H9 (cell line): Measurements from ENCODE around the gene NOD1. TPM values are rescaled to one million over a fixed set of nuclear protein-coding genes. Genes with fewer than 3 reads are reported as not detected.
A peak's percentile ranks its signal among the peaks of the same experiment; 100 is the strongest.

ENCODE experiments used
- DNase-seq: peaks from one replicate; pipeline ENCODE4 v3.0.0-alpha.2; 2017
- H2AFZ ChIP-seq: one replicate; pipeline ENCODE4 v1.6.1; 2013; ENCODE audit warnings: mild to moderate bottlenecking, low read length, control low read depth, moderate library complexity
- H2AK5ac ChIP-seq: 2 replicates; pipeline ENCODE4 v1.6.1; 2013; ENCODE audit warnings: low read length, control low read depth, mixed read lengths; ENCODE audit not compliant: insufficient read length
- H2BK120ac ChIP-seq: one replicate; pipeline ENCODE4 v1.6.1; 2013; ENCODE audit warnings: low read depth, mild to moderate bottlenecking, low read length, control low read depth, inconsistent platforms; ENCODE audit not compliant: poor library complexity, severe bottlenecking
- H2BK12ac ChIP-seq: 2 replicates; pipeline ENCODE4 v1.6.1; 2013; ENCODE audit warnings: low read length, control low read depth, mixed read lengths, low read depth; ENCODE audit not compliant: insufficient read length
- H2BK15ac ChIP-seq: 2 replicates; pipeline ENCODE4 v1.6.1; 2013; ENCODE audit warnings: low read depth, low read length, control low read depth
- H2BK20ac ChIP-seq: one replicate; pipeline ENCODE4 v1.6.1; 2013; ENCODE audit warnings: low read depth, mild to moderate bottlenecking, low read length, control low read depth, inconsistent platforms; ENCODE audit not compliant: poor library complexity, severe bottlenecking
- H2BK5ac ChIP-seq: 2 replicates; pipeline ENCODE4 v1.6.1; 2013; ENCODE audit warnings: low read length, control low read depth, mixed read lengths; ENCODE audit not compliant: insufficient read length
- H3K14ac ChIP-seq: 2 replicates; pipeline ENCODE4 v1.6.1; 2013; ENCODE audit warnings: low read length, control low read depth; ENCODE audit not compliant: insufficient read depth
- H3K18ac ChIP-seq: 2 replicates; pipeline ENCODE4 v1.6.1; 2013; ENCODE audit warnings: low read depth, mild to moderate bottlenecking, mixed read lengths, low read length, control low read depth; ENCODE audit not compliant: insufficient read length
- H3K23ac ChIP-seq: 2 replicates; pipeline ENCODE4 v1.6.1; 2013; ENCODE audit warnings: low read length, control low read depth, mixed read lengths, low read depth; ENCODE audit not compliant: insufficient read length
- H3K23me2 ChIP-seq: 2 replicates; pipeline ENCODE4 v1.6.1; 2013; ENCODE audit warnings: low read depth, mild to moderate bottlenecking, mixed read lengths, low read length, control low read depth; ENCODE audit not compliant: insufficient read length, poor library complexity, severe bottlenecking
- H3K27ac ChIP-seq: 2 replicates; pipeline ENCODE4 v1.5.1; 2013; ENCODE audit warnings: low read length, control low read depth, mixed read lengths, low read depth; ENCODE audit not compliant: insufficient read length
- H3K27me3 ChIP-seq: 2 replicates; pipeline ENCODE4 v1.6.1; 2013; ENCODE audit warnings: low read length, control low read depth, inconsistent platforms; ENCODE audit not compliant: insufficient read depth
- H3K4ac ChIP-seq: 2 replicates; pipeline ENCODE4 v1.6.1; 2013; ENCODE audit warnings: low read depth, mild to moderate bottlenecking, control low read depth, inconsistent platforms, low read length, moderate library complexity
- H3K4me1 ChIP-seq: 2 replicates; pipeline ENCODE4 v1.6.1; 2013; ENCODE audit warnings: low read length, control low read depth, inconsistent platforms; ENCODE audit not compliant: insufficient read depth
- H3K4me2 ChIP-seq: 2 replicates; pipeline ENCODE4 v1.6.1; 2013; ENCODE audit warnings: low read length, control low read depth, mixed read lengths; ENCODE audit not compliant: insufficient read length, insufficient read depth
- H3K56ac ChIP-seq: 2 replicates; pipeline ENCODE4 v1.6.1; 2013; ENCODE audit warnings: low read depth, mild to moderate bottlenecking, mixed read lengths, low read length, control low read depth; ENCODE audit not compliant: insufficient read length
- H3K79me1 ChIP-seq: 2 replicates; pipeline ENCODE4 v1.6.1; 2013; ENCODE audit warnings: low read depth, mild to moderate bottlenecking, moderate library complexity, low read length, control low read depth, inconsistent platforms; ENCODE audit not compliant: insufficient read depth, poor library complexity, severe bottlenecking
- H3K79me2 ChIP-seq: 2 replicates; pipeline ENCODE4 v1.6.1; 2013; ENCODE audit warnings: low read length, control low read depth, inconsistent platforms; ENCODE audit not compliant: insufficient read depth
- H3K9ac ChIP-seq: 2 replicates; pipeline ENCODE4 v1.6.1; 2013; ENCODE audit warnings: low read length, control low read depth, mixed read lengths; ENCODE audit not compliant: insufficient read length; ENCODE audit errors: extremely low read depth
- H3K9me3 ChIP-seq: one replicate; pipeline ENCODE4 v1.6.1; 2013; ENCODE audit warnings: low read depth, low read length, inconsistent platforms; ENCODE audit not compliant: control insufficient read depth
- H3T11ph ChIP-seq: one replicate; pipeline ENCODE4 v1.6.1; 2013; ENCODE audit warnings: mild to moderate bottlenecking, low read length, control low read depth, inconsistent platforms
- H4K20me1 ChIP-seq: one replicate; pipeline ENCODE4 v1.6.1; 2013; ENCODE audit not compliant: control insufficient read depth, insufficient read length, insufficient read depth
- H4K5ac ChIP-seq: 2 replicates; pipeline ENCODE4 v1.6.1; 2013; ENCODE audit warnings: low read depth, mild to moderate bottlenecking, mixed read lengths, low read length, control low read depth; ENCODE audit not compliant: insufficient read length
- H4K8ac ChIP-seq: replicated peaks from 2 replicates; pipeline ENCODE4 v1.6.1; 2013; ENCODE audit warnings: low read length, control low read depth, mixed read lengths, low read depth; ENCODE audit not compliant: insufficient read length
- H4K91ac ChIP-seq: 2 replicates; pipeline ENCODE4 v1.6.1; 2013; ENCODE audit warnings: low read depth, mild to moderate bottlenecking, moderate library complexity, mixed read lengths, low read length, control low read depth; ENCODE audit not compliant: insufficient read length
- H3K27ac Mint-ChIP-seq, 3 experiments: 2 replicates in 2 of 3; 3 replicates in 1 of 3; pipeline ENCODE4 v1.8.0; 2020 to 2021; ENCODE audit warnings: mixed read lengths in 3 of 3, mild to moderate bottlenecking in 1 of 3, moderate library complexity in 1 of 3
- H3K27me3 Mint-ChIP-seq: 2 replicates; pipeline ENCODE4 v1.8.0; 2021; ENCODE audit warnings: low read depth, mild to moderate bottlenecking, moderate library complexity, mixed read lengths
- H3K36me3 Mint-ChIP-seq, 3 experiments: 2 replicates in 2 of 3; 3 replicates in 1 of 3; pipeline ENCODE4 v1.8.0; 2020 to 2021; ENCODE audit warnings: low read depth in 3 of 3, mixed read lengths in 3 of 3; ENCODE audit not compliant: insufficient read depth in 1 of 3
- H3K4me1 Mint-ChIP-seq, 2 experiments: 2 replicates each; pipeline ENCODE4 v1.8.0; 2020; ENCODE audit warnings: mixed read lengths in 2 of 2
- H3K4me3 Mint-ChIP-seq, 2 experiments: 2 replicates in 1 of 2; 3 replicates in 1 of 2; pipeline ENCODE4 v1.8.0; 2020 to 2021; ENCODE audit warnings: mild to moderate bottlenecking in 2 of 2, mixed read lengths in 2 of 2, moderate library complexity in 1 of 2
- H3K9me3 Mint-ChIP-seq, 2 experiments: 2 replicates in 1 of 2; 3 replicates in 1 of 2; pipeline ENCODE4 v1.8.0; 2020; ENCODE audit warnings: mild to moderate bottlenecking in 2 of 2, mixed read lengths in 2 of 2, moderate library complexity in 1 of 2
- CTCF ChIP-seq: fragments of 200-600 bp; sonication (generic); conservative IDR thresholded peaks from 3 replicates; pipeline ENCODE4 v1.8.0; 2021; ENCODE audit warnings: antibody characterized with exemption, mild to moderate bottlenecking
- WGBS: extraction: QIAGEN DNeasy Blood & Tissue Kit; methylation state at CpG from one replicate; pipeline ENCODE4 v1.1.7; 2013; ENCODE audit warnings: missing lambda C conversion rate, low lambda C conversion rate, mixed read lengths; ENCODE audit not compliant: insufficient read length; ENCODE audit errors: extremely low coverage; 5-methylcytosine and 5-hydroxymethylcytosine counted together
- total RNA-seq: library from RNA; stranded (reverse); gene quantifications from 2 replicates; pipeline ENCODE4 v1.2.1, GENCODE V29; 2021

Gene NOD1
- total RNA-seq, 1 experiment from 2014 or later: 5.3 TPM

GRCh38 chr7:30450240-30450982 lies 28.2 kb downstream of the NOD1 start:
- Histone ChIP-seq H4K5ac (no peak overlapping the region), H3K9ac (no peak overlapping the region), H3K79me2 (no peaks in the 10 kb centered on the region), H3K23ac (no peak overlapping the region), H3K18ac (no peak overlapping the region), H4K8ac (no peak overlapping the region), H3T11ph (no peak overlapping the region), H3K56ac (no peak overlapping the region), H4K20me1 (no peaks in the 10 kb centered on the region), H2BK20ac (no peak overlapping the region), H3K79me1 (no peaks in the 10 kb centered on the region), H2BK5ac (no peak overlapping the region), H2BK120ac (no peak overlapping the region), H3K4me2 (no peak overlapping the region), H3K4ac (no peak overlapping the region), H3K14ac (no peak overlapping the region), H3K9me3 (no peaks in the 10 kb centered on the region), H4K91ac (no peak overlapping the region), H3K23me2 (no peaks in the 10 kb centered on the region), H3K27ac (no peak overlapping the region), H2BK15ac (no peak overlapping the region), H3K4me1 (no peaks in the 10 kb centered on the region), H2BK12ac (no peak overlapping the region), H3K27me3 (no peaks in the 10 kb centered on the region), H2AK5ac (no peak overlapping the region), H2AFZ (no peak overlapping the region)
- H3K4me3 Mint-ChIP-seq: no peak overlapping the region
- peaks cover 2% of the 10 kb centered on the region; the same call in 1 of the 2 replicates for H3K27me3 Mint-ChIP-seq
- no peak for TF ChIP-seq CTCF
- no peaks in the 10 kb centered on the region; a peak in 1 of 5 replicates for H3K9me3 Mint-ChIP-seq
- no peak for DNase-seq
- peak overlapping the region in 1 of 3 experiments; percentile 91; a peak in 2 of 7 replicates for H3K27ac Mint-ChIP-seq
- peaks cover 20 to 29% of the 10 kb centered on the region in 2 experiments for H3K4me1 Mint-ChIP-seq
- no CpG with 5 or more reads among the region's 6 CpGs for WGBS
- peaks cover 2 to 14% (median 4%) of the 10 kb centered on the region in 3 experiments; a peak in 4 of 7 replicates for H3K36me3 Mint-ChIP-seq
